Activated CD4-positive, alpha-beta memory T cell treated with anti-CD3 and anti-CD28 coated beads for 36 hours (primary cell): Measurements from ENCODE around the gene SMIM21. TPM values are rescaled to one million over a fixed set of nuclear protein-coding genes. Genes with fewer than 3 reads are reported as not detected.

Experiments used
- CTCF ChIA-PET: fragments of 350-600 bp; sonication (Branson Sonifier 250); formaldehyde crosslinking; loops from one replicate; lab custom pipeline; 2021; ENCODE audit warnings: antibody characterized with exemption, inconsistent platforms; lab: Charles Lee
- POLR2A ChIA-PET: fragments of 350-600 bp; sonication (Branson Sonifier 250); formaldehyde crosslinking; loops from one replicate; lab custom pipeline; 2021; ENCODE audit warnings: antibody characterized with exemption; lab: Charles Lee
- DNase-seq: peaks from one replicate; pipeline ENCODE4 v3.0.0-alpha.2; 2020
- H3K27ac Mint-ChIP-seq: one replicate; pipeline ENCODE4 v1.8.0; 2021; ENCODE audit warnings: mixed read lengths
- H3K27me3 Mint-ChIP-seq: one replicate; pipeline ENCODE4 v1.8.0; 2021; ENCODE audit warnings: mixed read lengths
- H3K36me3 Mint-ChIP-seq: one replicate; pipeline ENCODE4 v1.8.0; 2021; ENCODE audit warnings: mixed read lengths
- H3K4me1 Mint-ChIP-seq: one replicate; pipeline ENCODE4 v1.8.0; 2021; ENCODE audit warnings: low read depth, mixed read lengths
- H3K4me3 Mint-ChIP-seq: one replicate; pipeline ENCODE4 v1.8.0; 2021; ENCODE audit warnings: mild to moderate bottlenecking, mixed read lengths
- H3K9me3 Mint-ChIP-seq: one replicate; pipeline ENCODE4 v1.8.0; 2021; ENCODE audit warnings: mixed read lengths
- intact Hi-C: fragments of 100-400 bp; cut with micrococcal nuclease; formaldehyde crosslinking; loops from one replicate; pipeline ENCODE4 v1.15.1; 2023
- total RNA-seq, 2 experiments: library from RNA; stranded (reverse); gene quantifications; one replicate each; pipeline ENCODE4 v1.2.3, GENCODE V29; 2021

Gene SMIM21
- total RNA-seq, 2 experiments from 2014 or later: not detected

DNA sequence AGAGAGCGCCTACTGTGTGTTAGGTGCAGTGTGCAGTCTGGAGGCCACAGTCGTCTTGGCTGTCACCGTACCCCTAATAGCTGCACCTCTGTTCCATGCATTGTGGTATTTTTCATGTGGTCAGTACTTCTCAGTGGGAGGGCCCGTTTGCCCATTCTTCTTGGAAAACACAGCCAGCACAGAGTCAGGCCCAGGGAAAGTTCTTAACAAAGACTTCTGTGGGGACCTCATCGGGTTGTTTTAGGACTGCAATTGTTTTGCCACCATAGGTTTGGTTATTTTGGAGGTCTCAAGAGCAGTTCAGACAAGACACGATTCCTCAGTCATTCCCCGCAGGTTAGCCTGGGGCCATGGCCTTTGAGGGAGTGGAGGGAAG lies 62.3 kb downstream of the SMIM21 start:
- Mint-ChIP-seq H3K36me3 (no peaks in the 10 kb centered on the region), H3K27me3 (no peaks in the 10 kb centered on the region), H3K9me3 (no peaks in the 10 kb centered on the region), H3K4me1 (no peaks in the 10 kb centered on the region), H3K4me3 (no peak overlapping the region), H3K27ac (no peak overlapping the region)
- no peak for DNase-seq
- ChIA-PET CTCF (interaction anchor here (0.8 kb wide), 1 partner anchor 712 kb away, joined by 3 read pairs; no protein-coding TSS in a partner anchor), POLR2A (no interaction called here)
- intact Hi-C loops: no loop called here

DNA sequence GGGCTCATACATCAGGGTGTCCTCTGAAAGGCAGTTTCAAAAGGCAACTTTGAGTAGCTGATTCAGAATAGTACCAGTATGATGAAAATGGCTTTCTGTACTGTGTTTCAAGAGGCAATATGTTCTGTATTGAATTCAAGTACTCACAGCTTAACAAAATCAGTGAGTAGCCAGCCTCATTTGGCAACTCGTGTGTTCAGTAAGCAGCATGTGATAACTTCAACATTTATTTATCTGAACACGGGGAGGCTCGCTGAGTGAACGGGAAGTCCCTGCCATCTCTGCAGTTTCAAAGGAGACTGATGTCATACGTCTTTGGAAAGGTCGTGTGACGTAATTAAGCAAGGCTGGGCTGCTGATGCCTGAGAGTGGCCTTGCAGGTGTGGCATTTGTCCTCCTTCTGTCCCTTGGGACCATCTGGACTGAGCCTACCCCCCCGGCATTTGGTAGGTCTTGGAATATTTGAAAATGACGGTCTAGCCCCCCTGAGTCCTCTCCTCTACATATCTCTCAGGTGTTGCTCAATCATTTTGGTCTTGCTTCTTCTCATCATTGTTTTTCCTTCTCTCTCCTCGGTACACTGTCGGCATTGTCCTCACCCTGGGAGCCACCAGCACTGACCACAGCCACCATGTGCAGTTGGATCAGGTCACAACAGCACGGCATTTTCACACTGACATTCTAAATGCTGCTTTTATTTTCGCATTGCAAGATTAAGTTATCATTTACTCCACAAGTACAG lies 62.8 kb downstream of the SMIM21 start:
- CTCF ChIA-PET: interaction anchor here (0.8 kb wide), 1 partner anchor 712 kb away, joined by 3 read pairs; no protein-coding TSS in a partner anchor
- DNase-seq: peak; percentile 15
- H3K27me3 Mint-ChIP-seq: peaks cover 1% of the 10 kb centered on the region
- intact Hi-C loops: no loop called here
- H3K4me1 Mint-ChIP-seq: no peaks in the 10 kb centered on the region
- H3K36me3 Mint-ChIP-seq: no peaks in the 10 kb centered on the region
- no peak overlapping the region for H3K4me3 Mint-ChIP-seq
- POLR2A ChIA-PET: no interaction called here
- no peak overlapping the region for H3K27ac Mint-ChIP-seq
- no peaks in the 10 kb centered on the region for H3K9me3 Mint-ChIP-seq

DNA sequence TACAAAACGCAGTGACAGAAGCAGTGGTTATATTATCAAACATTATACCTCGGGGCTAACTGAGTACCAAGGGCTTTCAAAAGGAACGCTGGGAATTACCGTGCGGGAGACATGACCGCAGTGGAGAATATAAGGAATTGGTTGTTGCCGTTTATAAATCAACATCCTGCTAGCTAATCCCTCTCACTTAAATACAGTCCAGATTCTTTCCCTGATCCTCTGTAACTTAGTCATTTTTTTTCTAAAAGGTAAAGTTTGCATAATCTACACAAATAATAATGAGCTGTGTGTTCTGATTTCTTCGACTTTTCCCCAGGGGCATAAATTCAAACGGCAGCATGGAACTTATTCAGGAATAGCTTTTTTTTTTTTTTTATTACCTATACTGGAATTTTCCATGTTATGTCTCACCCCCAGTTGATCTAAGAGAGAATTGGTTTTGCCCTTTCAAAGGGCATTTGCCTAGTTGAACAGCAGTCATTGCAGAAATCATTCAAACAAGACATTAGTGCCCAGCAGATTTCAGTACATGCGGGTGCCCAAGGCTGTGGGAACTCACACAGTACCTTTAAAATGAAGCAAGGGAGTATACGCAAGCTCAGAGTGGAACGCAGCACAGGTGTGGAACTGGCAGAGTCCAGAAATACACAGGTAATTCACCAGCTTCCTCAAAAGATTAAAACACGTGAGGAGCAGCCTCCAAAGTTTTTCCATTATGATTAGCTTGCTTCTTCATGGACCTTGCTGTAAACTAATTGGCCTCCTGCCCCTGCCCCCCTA lies 63.9 kb downstream of the SMIM21 start:
- Mint-ChIP-seq H3K36me3 (no peaks in the 10 kb centered on the region), H3K4me1 (no peaks in the 10 kb centered on the region), H3K27ac (no peak overlapping the region), H3K27me3 (peaks cover 3% of the 10 kb centered on the region), H3K9me3 (no peaks in the 10 kb centered on the region), H3K4me3 (no peak overlapping the region)
- POLR2A ChIA-PET: no interaction called here
- CTCF ChIA-PET: no interaction called here
- no peak for DNase-seq
- intact Hi-C loops: no loop called here

DNA sequence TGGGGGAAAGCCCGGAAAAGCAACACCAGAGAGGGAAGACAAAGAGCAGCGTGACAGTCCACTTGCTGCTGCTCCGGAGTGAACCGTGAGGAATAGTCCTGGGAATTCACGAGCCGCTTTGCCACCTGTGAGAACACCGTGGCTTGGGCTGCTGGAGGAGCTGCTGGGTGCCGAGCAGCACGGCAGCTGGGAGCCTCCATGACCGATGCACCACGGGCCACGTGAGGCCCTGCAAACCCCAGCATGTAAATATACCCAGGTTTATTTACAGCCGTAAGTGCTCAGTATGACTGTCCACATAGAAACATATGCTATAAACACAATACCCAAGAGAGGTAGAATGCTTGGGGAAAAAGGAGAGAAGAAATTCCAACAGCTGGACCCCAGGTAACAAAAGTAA lies 65.1 kb downstream of the SMIM21 start:
- Mint-ChIP-seq H3K4me1 (no peaks in the 10 kb centered on the region), H3K36me3 (no peaks in the 10 kb centered on the region), H3K27ac (no peak overlapping the region), H3K9me3 (peaks cover under 1% of the 10 kb centered on the region), H3K4me3 (no peak overlapping the region), H3K27me3 (peaks cover 3% of the 10 kb centered on the region)
- DNase-seq: no peak
- intact Hi-C loops: no loop called here
- ChIA-PET POLR2A (no interaction called here), CTCF (no interaction called here)

DNA sequence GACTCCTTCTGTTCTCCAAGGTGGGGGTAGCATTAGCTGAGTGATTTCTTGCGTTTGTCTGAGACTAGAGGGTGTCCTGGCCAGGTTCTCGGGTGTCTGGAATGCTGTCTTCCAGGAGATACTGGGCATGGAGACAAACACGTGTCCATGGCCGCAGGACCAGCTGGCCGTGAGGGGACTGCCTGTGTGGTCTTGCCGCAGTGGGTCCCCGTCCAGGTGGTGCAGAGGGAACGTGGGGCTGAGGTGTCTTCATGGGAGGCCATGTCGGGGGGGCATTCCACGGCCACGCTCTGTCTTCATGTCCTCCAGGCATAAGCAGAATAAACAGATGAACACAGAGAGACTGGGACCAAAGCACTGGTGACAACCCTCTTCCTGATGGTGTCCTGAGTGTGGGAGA lies 66.6 kb downstream of the SMIM21 start:
- no peak for DNase-seq
- Mint-ChIP-seq H3K27ac (no peak overlapping the region), H3K9me3 (peaks cover 7% of the 10 kb centered on the region), H3K27me3 (peaks cover 3% of the 10 kb centered on the region), H3K4me3 (no peak overlapping the region), H3K4me1 (no peaks in the 10 kb centered on the region), H3K36me3 (no peaks in the 10 kb centered on the region)
- ChIA-PET POLR2A (no interaction called here), CTCF (no interaction called here)
- intact Hi-C loops: no loop called here

DNA sequence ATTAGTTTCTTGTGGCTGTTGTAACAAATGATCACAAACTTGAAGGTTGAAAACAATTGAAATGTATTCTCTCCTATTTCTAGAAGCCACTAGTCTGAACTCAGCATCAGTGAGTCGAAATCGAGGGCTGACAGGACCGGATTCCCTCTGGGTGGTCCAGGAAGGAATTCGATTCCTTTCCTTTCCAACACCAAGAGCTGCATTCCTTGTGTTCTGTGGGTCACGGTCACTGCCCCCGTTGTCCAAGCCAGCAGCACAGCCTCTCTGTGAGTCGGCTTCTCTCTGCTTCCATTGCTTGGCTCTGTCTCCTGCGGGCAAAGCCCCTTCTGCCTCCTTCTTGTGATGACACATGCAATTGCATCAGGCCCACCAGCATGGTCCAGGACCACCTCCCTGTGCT lies 67.3 kb downstream of the SMIM21 start:
- intact Hi-C loops: no loop called here
- no peaks in the 10 kb centered on the region for H3K36me3 Mint-ChIP-seq
- H3K27ac Mint-ChIP-seq: no peak overlapping the region
- CTCF ChIA-PET: no interaction called here
- DNase-seq: no peak
- peaks cover 7% of the 10 kb centered on the region for H3K9me3 Mint-ChIP-seq
- H3K4me3 Mint-ChIP-seq: no peak overlapping the region
- H3K27me3 Mint-ChIP-seq: peaks cover 3% of the 10 kb centered on the region
- POLR2A ChIA-PET: no interaction called here
- no peaks in the 10 kb centered on the region for H3K4me1 Mint-ChIP-seq

Other genes with a start within 250 kb of the SMIM21 start
- 10 to 100 TPM; 29.6 to 30.2 TPM for gene PTGR3, start 218.6 kb downstream of the SMIM21 start, total RNA-seq
- gene TSHZ1, start 216.9 kb downstream of the SMIM21 start, total RNA-seq: 10 to 100 TPM; 12.7 to 13.9 TPM